LNCaP clone FGC (cell line): ENCODE results near the gene SLC10A6.
"Not testable (repeated sequence)": the region's sequence is repeated elsewhere in the genome, so short reads cannot be mapped to it uniquely, and the experiment has no call there.

Source experiments
- DNase-seq: peaks from one replicate; pipeline ENCODE4 v3.0.0-alpha.2; 2011; ENCODE audit warnings: low read depth
- H3K4me3 ChIP-seq: 2 replicates; pipeline ENCODE4 v1.5.1; 2011; ENCODE audit warnings: mild to moderate bottlenecking, low read depth, low read length, control low read depth
- TF ChIP-seq, protein P1 (sequence below): IDR thresholded peaks from 2 replicates; pipeline ENCODE4 v1.5.1; 2012; ENCODE audit warnings: mild to moderate bottlenecking; ENCODE audit not compliant: control insufficient read depth, insufficient read depth; ENCODE audit errors: extremely low read depth

Gene SLC10A6

DNA sequence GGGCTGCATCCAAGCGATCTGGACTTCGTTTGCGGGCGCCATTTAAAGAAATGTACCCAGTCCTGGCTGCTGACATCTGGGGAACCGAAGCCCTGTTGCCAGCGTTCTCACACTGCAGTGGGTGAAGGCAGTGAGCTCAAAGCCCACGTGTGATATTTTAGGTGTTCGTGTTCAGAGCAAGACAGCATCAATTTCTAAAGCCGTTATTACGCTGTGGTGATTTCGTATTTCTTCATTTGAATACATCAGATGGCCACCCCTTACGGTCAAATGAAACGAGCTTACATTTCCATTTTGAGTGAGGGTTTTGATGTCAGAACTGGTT lies 43.4 kb upstream of the SLC10A6 start:
- H3K4me3 ChIP-seq: peak overlapping the region; percentile 66
- TF ChIP-seq, protein P1, sequence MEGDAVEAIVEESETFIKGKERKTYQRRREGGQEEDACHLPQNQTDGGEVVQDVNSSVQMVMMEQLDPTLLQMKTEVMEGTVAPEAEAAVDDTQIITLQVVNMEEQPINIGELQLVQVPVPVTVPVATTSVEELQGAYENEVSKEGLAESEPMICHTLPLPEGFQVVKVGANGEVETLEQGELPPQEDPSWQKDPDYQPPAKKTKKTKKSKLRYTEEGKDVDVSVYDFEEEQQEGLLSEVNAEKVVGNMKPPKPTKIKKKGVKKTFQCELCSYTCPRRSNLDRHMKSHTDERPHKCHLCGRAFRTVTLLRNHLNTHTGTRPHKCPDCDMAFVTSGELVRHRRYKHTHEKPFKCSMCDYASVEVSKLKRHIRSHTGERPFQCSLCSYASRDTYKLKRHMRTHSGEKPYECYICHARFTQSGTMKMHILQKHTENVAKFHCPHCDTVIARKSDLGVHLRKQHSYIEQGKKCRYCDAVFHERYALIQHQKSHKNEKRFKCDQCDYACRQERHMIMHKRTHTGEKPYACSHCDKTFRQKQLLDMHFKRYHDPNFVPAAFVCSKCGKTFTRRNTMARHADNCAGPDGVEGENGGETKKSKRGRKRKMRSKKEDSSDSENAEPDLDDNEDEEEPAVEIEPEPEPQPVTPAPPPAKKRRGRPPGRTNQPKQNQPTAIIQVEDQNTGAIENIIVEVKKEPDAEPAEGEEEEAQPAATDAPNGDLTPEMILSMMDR: no peak
- DNase-seq: no peak

GRCh38 chr4:86891762-86892635 lies 42.8 kb upstream of the SLC10A6 start, which contains the start of gene C4orf36:
Gene C4orf36 (minus strand): TSS chr4:86892422. CDS start chr4:86891520, 902 bp downstream.
- TF ChIP-seq, protein P1: peak; percentile 27; the same call in 1 of the 2 replicates
- DNase-seq: peak; percentile 80
- peak within 1 kb of the TSS; percentile 66 for H3K4me3 ChIP-seq

GRCh38 chr4:86890790-86891189 lies 41.6 kb upstream of the SLC10A6 start:
- peak overlapping the region; percentile 66; the same call in 1 of the 2 replicates for H3K4me3 ChIP-seq
- TF ChIP-seq, protein P1: no peak
- no peak for DNase-seq

GRCh38 chr4:86879641-86880040 lies 30.5 kb upstream of the SLC10A6 start:
- TF ChIP-seq, protein P1: no peak
- no peak for DNase-seq

GRCh38 chr4:86878640-86879039 lies 29.5 kb upstream of the SLC10A6 start:
- DNase-seq: no peak
- TF ChIP-seq, protein P1: no peak
- no peak overlapping the region for H3K4me3 ChIP-seq

More at GRCh38 chr4:86879641-86880040, 30.5 kb upstream of the SLC10A6 start:
- H3K4me3 ChIP-seq: no peak overlapping the region

DNA sequence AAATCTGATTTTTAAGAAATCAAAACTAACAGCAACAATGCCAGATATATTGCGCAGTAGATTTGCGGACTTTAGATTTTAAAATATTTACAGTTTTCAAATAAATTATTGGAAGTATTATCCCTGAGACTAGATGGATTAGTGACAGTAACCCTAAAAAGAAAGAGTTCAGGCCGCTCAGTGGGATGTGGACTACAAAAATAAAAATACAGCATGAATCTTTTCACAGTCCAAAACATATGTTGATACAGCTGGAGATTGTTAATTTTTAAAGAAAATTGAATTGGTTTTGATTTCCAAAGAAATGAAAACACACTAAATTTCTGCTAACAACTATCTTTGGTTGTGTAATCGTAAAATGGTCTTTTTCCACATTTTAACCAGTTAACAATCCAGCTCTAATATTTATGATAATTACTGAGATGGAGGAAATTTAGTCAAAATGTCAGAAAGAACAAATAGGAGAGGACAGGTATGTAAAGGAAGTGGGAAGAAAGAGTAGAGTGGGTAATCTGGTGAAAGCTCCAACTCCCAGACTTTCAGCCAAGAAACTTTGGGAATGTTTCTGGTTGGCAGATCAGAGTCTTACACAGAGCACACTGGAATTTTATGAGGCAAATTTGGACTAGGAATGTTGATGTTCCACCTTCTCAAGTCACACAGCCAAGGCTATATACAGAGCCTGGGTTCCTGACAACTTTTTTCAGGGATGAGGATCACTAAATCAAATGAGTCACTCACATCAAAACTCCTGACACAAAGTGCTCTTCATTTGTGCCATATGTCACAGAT lies 27.9 kb upstream of the SLC10A6 start:
- no peak overlapping the region for H3K4me3 ChIP-seq
- TF ChIP-seq, protein P1: no peak
- DNase-seq: no peak

GRCh38 chr4:86875436-86875835 lies 26.3 kb upstream of the SLC10A6 start:
- not testable (repeated sequence) for H3K4me3 ChIP-seq, DNase-seq
